ENCODE results near the gene SF1.

Gene SF1

GRCh38 chr11:64723117-64723906 lies 55.0 kb downstream of the SF1 start, which contains the start of gene NRXN2:
Gene NRXN2, minus strand, starts transcription at chr11:64723197. Its CDS starts 9,498 bp downstream, at chr11:64713699.
- peak; percentile 67 to 92 (median 81) for DNase-seq

GRCh38 chr11:64722141-64723065 lies 55.9 kb downstream of the SF1 start:
- no peak for DNase-seq

DNA sequence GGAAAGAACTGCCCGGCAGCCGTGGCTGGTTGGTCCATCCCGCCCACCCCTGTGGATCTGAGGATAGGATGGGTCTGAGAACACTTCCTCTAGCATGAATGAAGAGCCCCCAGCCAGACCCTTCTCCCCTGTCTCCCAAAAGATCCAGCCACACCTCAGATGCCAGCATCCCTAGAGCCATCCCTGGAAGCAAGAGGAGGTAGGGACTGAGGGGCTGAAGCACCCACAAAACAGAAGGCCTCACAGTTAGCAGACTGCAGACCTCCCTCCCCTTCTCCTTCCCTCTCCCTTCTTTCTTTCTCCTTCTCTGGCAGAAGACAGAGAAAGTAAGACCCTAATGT lies 57.0 kb downstream of the SF1 start:
- DNase-seq = no peak

GRCh38 chr11:64720640-64721358 lies 57.5 kb downstream of the SF1 start:
- no peak for DNase-seq

DNA sequence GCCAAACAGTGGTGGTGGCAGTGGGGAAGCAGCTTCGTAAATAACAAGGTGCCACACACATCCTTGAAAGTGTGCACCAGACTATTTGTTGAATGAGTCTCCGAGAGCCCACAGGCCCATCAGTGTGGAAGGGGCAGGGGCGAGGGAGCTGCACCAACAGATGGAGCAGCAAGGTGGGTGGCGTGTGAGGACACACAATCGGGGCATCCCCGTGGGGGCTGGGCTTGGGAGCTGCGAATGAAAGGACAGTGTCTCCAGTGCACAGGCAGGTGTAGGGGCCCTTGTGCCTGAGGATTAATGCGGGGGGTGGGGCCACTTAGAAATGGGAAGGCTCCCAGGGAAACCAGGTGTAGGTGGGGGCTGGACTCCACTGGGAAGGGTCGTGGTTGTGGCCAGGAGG lies 58.2 kb downstream of the SF1 start:
- DNase-seq = no peak

GRCh38 chr11:64719406-64719805 lies 58.9 kb downstream of the SF1 start:
- DNase-seq = no peak

GRCh38 chr11:64718780-64719124 lies 59.6 kb downstream of the SF1 start:
- DNase-seq = no peak

GRCh38 chr11:64718084-64718779 lies 60.1 kb downstream of the SF1 start:
- DNase-seq = no peak

GRCh38 chr11:64717268-64717578 lies 61.1 kb downstream of the SF1 start:
- DNase-seq = no peak

DNA sequence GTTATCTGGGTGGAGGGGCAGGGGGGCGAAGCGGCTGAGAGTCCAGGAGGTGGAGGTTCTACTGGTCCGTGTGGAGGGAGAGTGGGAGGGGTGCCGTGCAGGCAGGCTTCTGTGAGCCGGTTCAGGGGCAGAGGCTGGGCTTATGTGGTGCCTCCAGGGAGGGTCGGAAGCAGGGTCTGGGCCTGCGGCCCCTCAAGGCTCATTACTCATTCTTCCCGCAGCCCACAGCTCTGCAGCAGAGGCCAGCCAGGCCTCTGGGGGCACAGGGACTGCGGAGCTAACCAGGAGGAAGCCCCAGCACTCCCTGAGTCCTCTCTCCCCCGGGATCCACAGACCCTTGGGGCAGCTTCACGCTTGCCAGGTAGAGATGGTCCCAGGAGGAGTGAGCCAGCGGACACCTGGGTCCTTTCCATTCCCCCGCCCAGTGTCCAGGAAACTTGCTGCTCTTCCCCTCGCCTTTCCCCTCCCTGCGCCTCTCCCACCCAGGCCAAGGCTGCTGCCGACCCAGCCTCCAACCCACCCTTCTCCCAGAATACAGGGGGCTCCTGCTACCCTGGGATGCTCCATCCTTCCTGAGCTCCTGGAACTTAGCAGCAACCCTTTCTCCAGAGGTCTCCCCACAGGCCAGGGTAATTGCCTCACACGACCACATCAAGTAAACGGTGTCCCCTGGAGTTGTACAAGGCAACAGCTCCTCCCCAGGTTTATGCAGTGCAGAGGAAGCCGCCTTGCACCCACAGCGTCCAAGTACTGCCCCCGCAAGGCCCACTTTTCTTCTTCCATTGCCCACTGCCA lies 61.7 kb downstream of the SF1 start:
- no peak for DNase-seq

DNA sequence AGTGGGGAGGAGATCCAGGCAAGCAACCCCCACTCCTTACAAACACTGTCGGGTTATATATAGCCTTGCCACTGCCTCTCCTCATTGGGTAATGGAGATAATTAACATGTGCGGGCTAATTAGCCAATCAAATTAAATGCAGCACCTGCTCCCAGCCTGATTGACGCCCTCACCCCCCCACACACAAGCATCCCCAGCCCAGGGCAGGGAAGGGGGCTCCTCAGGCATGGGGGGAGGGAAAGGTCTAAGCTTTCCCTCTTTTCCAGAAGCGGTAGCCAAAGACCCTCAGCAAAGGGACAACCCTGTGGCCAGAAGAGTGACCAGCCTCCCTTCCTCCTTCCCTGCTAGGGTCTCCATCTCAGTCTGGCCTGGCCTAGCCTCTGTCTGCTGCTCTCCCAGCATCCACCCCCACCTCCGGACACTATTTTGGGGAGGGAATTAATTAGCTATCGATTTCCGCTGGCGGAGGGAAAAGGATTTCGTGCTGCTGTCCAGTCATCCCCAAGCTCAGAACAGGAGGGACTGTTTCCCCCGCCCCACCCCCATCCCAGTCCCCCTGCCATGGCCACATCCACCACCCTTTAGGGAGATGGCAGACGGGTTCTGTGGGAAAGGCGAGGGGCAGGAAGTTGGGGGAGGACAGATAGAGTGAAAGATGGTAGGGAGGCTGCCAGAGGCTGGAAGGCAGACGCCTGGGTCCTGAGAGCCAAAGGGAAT lies 62.4 kb downstream of the SF1 start:
- no peak for DNase-seq

DNA sequence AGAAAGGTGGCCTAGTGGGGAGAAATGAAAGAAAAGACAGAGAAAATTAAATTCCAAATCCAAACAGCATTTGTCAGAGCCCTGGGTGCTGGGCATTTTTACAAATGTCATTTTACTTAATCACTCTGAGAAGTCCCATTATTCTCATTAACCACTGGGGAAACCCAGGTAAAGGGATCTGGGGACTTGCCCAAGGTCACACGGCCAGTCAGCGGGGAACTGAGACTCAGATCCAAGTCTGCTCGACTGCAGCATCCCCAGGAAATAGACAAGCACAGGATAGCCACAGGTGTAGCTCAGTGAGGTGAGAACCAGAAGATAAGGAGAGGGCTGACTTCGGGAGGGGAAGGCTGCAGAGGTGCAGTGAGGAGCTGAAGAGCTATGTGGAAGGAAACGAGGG lies 63.2 kb downstream of the SF1 start:
- DNase-seq = no peak

GRCh38 chr11:64714666-64715065 lies 63.7 kb downstream of the SF1 start:
- DNase-seq = no peak

All from T-helper 2 cell (primary cell).